Testis (tissue), 2 donors: Measurements from ENCODE around the gene SLC6A5.

Experiments used
- CTCF ChIP-seq, 3 experiments: fragments of 450-650 bp in 2 of 3; fragments of 200-600 bp in 1 of 3; sonication (generic) in 1 of 3; IDR thresholded peaks; one replicate each; pipeline ENCODE4 v1.5.1; 2016 to 2019; ENCODE audit warnings: antibody characterized with exemption in 3 of 3, mild to moderate bottlenecking in 2 of 3, moderate library complexity in 1 of 3
- POLR2A ChIP-seq: fragments of 450-650 bp; IDR thresholded peaks from one replicate; pipeline ENCODE4 v1.6.1; 2017; ENCODE audit warnings: antibody characterized with exemption, mild to moderate bottlenecking, moderate library complexity

GRCh38 chr11:20661850-20662249 is 62.4 kb downstream of the SLC6A5 start:
- TF ChIP-seq POLR2A (no peak), CTCF (IDR thresholded peaks at IDR 0.05) (no peak)
